Chondrocyte (in vitro differentiated cells): ENCODE measurements around the gene EEF2. TPM values are rescaled to one million over a fixed set of nuclear protein-coding genes. Genes with fewer than 3 reads are reported as not detected.

ENCODE experiments used
- DNase-seq: peaks from one replicate; pipeline ENCODE4 v3.0.0; 2021; ENCODE audit warnings: mixed read lengths, low spot score
- H3K27ac Mint-ChIP-seq: one replicate; pipeline ENCODE4 v1.8.0; 2021; ENCODE audit warnings: mild to moderate bottlenecking, moderate library complexity, mixed read lengths; ENCODE audit not compliant: unreplicated experiment
- H3K27me3 Mint-ChIP-seq: 2 replicates; pipeline ENCODE4 v1.8.0; 2021; ENCODE audit warnings: low read depth, mixed read lengths
- H3K36me3 Mint-ChIP-seq: 2 replicates; pipeline ENCODE4 v1.8.0; 2021; ENCODE audit warnings: low read depth, mixed read lengths
- H3K4me1 Mint-ChIP-seq: 2 replicates; pipeline ENCODE4 v1.8.0; 2021; ENCODE audit warnings: low read depth, mild to moderate bottlenecking, mixed read lengths
- H3K4me3 Mint-ChIP-seq: one replicate; pipeline ENCODE4 v1.8.0; 2021; ENCODE audit warnings: mild to moderate bottlenecking, moderate library complexity, mixed read lengths; ENCODE audit not compliant: unreplicated experiment
- H3K9me3 Mint-ChIP-seq: 2 replicates; pipeline ENCODE4 v1.8.0; 2021; ENCODE audit warnings: low read depth, mixed read lengths
- total RNA-seq: library from RNA; stranded (reverse); gene quantifications from 3 replicates; pipeline ENCODE4 v1.2.1, GENCODE V29; 2021
- TF ChIP-seq, protein P1 (sequence below): fragments of 200-600 bp; sonication (generic); IDR thresholded peaks from 2 replicates; pipeline ENCODE4 v1.5.0; 2021; ENCODE audit warnings: antibody characterized with exemption, mild to moderate bottlenecking, moderate library complexity

Gene EEF2
- total RNA-seq, 1 donor from 2014 or later, result 2,370 TPM

DNA sequence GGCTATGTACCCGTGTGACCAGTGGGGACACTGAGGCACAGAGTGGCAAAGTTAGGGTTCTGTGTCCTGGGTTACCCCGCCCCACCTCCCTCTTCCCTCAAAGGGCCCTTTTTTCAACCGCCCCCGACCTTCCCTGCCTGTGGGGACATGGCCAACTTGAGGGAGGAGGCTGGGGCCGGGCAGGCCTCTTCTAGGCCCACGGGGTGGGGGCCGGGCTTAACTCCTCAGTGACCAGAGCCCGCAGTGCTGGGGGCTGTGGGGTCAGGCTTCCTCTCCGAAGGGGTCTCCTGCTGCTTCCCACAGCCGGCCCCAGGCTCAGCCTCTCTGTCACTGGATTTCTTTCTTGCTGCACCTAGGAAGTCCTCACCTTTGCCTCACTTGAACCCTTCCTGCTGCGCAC lies 46.2 kb upstream of the EEF2 start:
- no peak for DNase-seq
- no peaks in the 10 kb centered on the region for H3K9me3 Mint-ChIP-seq
- no peak overlapping the region for H3K27ac Mint-ChIP-seq
- no peaks in the 10 kb centered on the region for H3K27me3 Mint-ChIP-seq
- H3K4me3 Mint-ChIP-seq, result no peak overlapping the region
- H3K4me1 Mint-ChIP-seq, result no peaks in the 10 kb centered on the region
- TF ChIP-seq, protein P1, sequence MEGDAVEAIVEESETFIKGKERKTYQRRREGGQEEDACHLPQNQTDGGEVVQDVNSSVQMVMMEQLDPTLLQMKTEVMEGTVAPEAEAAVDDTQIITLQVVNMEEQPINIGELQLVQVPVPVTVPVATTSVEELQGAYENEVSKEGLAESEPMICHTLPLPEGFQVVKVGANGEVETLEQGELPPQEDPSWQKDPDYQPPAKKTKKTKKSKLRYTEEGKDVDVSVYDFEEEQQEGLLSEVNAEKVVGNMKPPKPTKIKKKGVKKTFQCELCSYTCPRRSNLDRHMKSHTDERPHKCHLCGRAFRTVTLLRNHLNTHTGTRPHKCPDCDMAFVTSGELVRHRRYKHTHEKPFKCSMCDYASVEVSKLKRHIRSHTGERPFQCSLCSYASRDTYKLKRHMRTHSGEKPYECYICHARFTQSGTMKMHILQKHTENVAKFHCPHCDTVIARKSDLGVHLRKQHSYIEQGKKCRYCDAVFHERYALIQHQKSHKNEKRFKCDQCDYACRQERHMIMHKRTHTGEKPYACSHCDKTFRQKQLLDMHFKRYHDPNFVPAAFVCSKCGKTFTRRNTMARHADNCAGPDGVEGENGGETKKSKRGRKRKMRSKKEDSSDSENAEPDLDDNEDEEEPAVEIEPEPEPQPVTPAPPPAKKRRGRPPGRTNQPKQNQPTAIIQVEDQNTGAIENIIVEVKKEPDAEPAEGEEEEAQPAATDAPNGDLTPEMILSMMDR, result no peak
- H3K36me3 Mint-ChIP-seq, result peaks cover 3% of the 10 kb centered on the region

DNA sequence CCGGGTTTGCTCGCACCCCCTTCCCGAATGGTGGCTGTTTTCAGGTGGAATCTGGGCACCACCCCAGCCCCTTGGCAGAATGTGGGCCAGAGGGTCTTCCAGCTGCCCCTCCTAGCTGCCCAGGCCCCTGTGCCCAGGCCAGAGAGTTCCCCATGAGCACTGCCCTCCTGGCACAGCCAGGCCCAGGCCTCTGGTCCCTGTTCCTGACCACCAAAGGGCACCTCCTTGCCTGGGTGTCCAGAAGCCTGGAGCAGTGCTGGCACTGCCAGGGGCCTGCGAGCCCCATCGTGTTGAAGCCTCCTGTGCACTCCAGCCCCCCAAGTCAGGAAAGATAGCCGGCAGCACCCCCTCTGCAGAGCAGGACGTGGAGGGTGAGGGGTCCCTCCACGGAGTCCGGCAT lies 45.7 kb upstream of the EEF2 start:
- peaks cover 3% of the 10 kb centered on the region for H3K36me3 Mint-ChIP-seq
- DNase-seq, result no peak
- no peak overlapping the region for H3K27ac Mint-ChIP-seq
- H3K27me3 Mint-ChIP-seq, result no peaks in the 10 kb centered on the region
- H3K4me3 Mint-ChIP-seq, result no peak overlapping the region
- H3K4me1 Mint-ChIP-seq, result no peaks in the 10 kb centered on the region
- TF ChIP-seq, protein P1, result no peak
- no peaks in the 10 kb centered on the region for H3K9me3 Mint-ChIP-seq

DNA sequence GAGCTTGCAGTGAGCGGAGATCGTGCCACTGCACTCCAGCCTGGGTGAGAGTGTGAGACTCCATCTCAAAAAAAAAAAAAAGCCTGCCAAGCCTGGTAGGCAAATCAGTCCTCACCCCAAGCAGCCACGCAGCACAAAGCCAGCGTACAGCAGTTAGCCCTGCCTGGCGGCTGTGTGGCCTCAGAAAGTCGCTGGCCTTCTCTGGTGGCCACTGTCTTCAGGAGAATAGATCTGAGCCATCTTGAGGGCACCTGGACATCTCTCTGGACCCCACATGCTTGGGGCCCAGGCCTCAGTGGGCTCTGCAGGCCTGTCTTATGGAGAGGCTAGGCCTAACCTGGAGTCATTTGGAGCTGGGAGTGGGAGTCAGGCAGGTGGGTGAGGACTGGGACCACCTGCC lies 45.3 kb upstream of the EEF2 start:
- no peaks in the 10 kb centered on the region for H3K27me3 Mint-ChIP-seq
- TF ChIP-seq, protein P1, result no peak
- no peaks in the 10 kb centered on the region for H3K4me1 Mint-ChIP-seq
- peaks cover 4% of the 10 kb centered on the region for H3K36me3 Mint-ChIP-seq
- H3K4me3 Mint-ChIP-seq, result no peak overlapping the region
- H3K27ac Mint-ChIP-seq, result no peak overlapping the region
- H3K9me3 Mint-ChIP-seq, result no peaks in the 10 kb centered on the region
- no peak for DNase-seq

DNA sequence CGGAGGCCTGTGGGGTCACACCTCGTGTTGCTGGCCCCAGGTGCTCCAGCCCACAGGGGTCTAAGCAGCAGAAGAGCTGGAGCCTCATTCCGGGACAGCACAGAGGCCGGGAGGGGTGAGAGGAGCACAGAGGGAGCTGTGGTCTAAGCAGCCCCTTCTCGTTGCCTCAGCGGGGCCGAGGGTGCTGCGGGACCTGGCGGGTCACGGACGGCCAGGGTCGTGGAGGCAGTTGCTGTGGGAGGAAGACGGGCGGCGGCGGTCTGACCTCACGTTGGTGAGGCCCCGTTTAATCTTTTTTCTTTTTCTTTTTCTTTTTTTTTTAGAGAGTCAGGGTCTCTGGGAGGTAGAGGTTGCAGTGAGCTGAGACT lies 44.0 kb upstream of the EEF2 start:
- TF ChIP-seq, protein P1, result no peak
- no peak overlapping the region for H3K4me3 Mint-ChIP-seq
- H3K4me1 Mint-ChIP-seq, result no peaks in the 10 kb centered on the region
- no peak overlapping the region for H3K27ac Mint-ChIP-seq
- no peak for DNase-seq
- peaks cover 5% of the 10 kb centered on the region for H3K36me3 Mint-ChIP-seq
- H3K9me3 Mint-ChIP-seq, result no peaks in the 10 kb centered on the region
- H3K27me3 Mint-ChIP-seq, result no peaks in the 10 kb centered on the region

DNA sequence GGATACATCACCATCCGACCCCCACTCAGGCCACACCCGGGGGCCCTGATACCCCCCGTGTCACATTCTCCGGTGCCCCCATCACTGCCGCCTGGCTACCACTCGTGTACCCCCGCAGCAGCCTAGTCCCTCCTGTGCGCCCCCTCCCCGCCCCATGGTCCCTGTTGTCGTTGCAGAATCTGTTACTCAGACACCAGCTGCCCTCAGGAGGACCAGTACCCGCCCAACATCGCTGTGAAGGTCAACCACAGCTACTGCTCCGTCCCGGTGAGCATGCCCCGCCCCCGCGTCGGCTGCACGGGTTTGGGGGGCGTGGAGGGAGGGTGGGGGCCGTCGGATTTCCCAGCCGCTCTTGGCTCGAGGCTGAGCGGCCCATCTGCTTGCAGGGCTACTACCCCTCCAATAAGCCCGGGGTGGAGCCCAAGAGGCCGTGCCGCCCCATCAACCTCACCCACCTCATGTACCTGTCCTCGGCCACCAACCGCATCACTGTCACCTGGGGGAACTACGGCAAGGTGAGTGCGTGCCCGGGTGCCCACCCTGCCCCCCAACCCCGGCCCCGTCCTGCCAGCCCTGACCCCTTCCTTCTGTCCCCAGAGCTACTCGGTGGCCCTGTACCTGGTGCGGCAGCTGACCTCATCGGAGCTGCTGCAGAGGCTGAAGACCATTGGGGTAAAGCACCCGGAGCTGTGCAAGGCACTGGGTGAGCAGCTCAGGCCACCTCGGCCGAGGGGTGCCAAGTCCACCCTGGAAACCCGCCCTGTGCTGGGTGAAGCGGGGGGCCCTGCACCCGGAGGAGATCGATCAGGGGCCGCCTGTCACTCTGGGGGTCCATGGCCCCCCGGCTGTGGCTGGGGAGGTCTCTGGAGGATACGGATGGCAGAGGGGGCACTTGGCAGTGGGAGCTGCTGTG lies 43.3 kb upstream of the EEF2 start:
- no peaks in the 10 kb centered on the region for H3K4me1 Mint-ChIP-seq
- peaks cover 5% of the 10 kb centered on the region for H3K36me3 Mint-ChIP-seq
- TF ChIP-seq, protein P1, result no peak
- H3K27me3 Mint-ChIP-seq, result no peaks in the 10 kb centered on the region
- H3K9me3 Mint-ChIP-seq, result no peaks in the 10 kb centered on the region
- no peak overlapping the region for H3K27ac Mint-ChIP-seq
- no peak overlapping the region for H3K4me3 Mint-ChIP-seq
- peak; percentile 89 for DNase-seq
